H1 (cell line): ENCODE data around the gene KRTAP10-3. TPM values are rescaled to one million over a fixed set of nuclear protein-coding genes. Genes with fewer than 3 reads are reported as not detected.

ENCODE experiments used
- CHD7 ChIP-seq: fragments of 300-600 bp; sonication (generic); IDR thresholded peaks from 2 replicates; pipeline ENCODE4 v1.7.1; 2012; ENCODE audit warnings: low read length, moderate library complexity, mild to moderate bottlenecking, inconsistent platforms; ENCODE audit not compliant: insufficient replicate concordance
- polyA plus RNA-seq, 7 experiments: library from polyadenylated mRNA; depleted of rRNA in 3 of 7; stranded (reverse) in 5 of 7; unstranded in 2 of 7; fragments of >200 nt in 5 of 7; fragments of 200-250 nt in 2 of 7; gene quantifications; 1 replicate in 5 of 7; 2 replicates in 1 of 7; 4 replicates in 1 of 7; pipeline versions ENCODE4 v1.2.1 to v1.2.3, GENCODE V29; 2011 to 2013; ENCODE audit warnings: missing spikeins in 2 of 7, mixed read lengths in 2 of 7
- total RNA-seq: library from RNA; stranded (reverse); fragmentation: NEBNext Ultra II Directional; extraction: Animal tissue kit (Norgen Biotek cat#: 25700); gene quantifications from 2 replicates; pipeline ENCODE4 v1.2.1, GENCODE V29; 2021

The KRTAP10-3 gene
- total and polyA plus RNA-seq, 2 of the 8 experiments (the other 6 are each of a cell fraction or from before 2014, with no cell fraction given) = not detected

- no peak for TF ChIP-seq CHD7
These were observed 5.5 kb upstream of the KRTAP10-3 start (continued) for GRCh38 chr21:44564099-44564498.
